GM12878 (cell line): Measurements from ENCODE around the gene RRAD. TPM values are rescaled to one million over a fixed set of nuclear protein-coding genes. Genes with fewer than 3 reads are reported as not detected.

ENCODE experiments used
- ATAC-seq: fragments of 200-7000 bp; cut with Tn5 transposase; 3 replicates; pipeline ENCODE4 v1.9.1; 2020; ENCODE audit warnings: mild to moderate bottlenecking, moderate library complexity
- BruUV-seq: library from RNA; stranded (reverse); fragments of 400-500 nt; replicated peaks from 2 replicates; lab custom pipeline; 2021; lab: Mats Ljungman, UMichigan
- CTCF ChIA-PET: fragments of 300-600 bp; sonication (Branson Sonifier 250); formaldehyde crosslinking; extraction: SDS; loops from one replicate; lab custom pipeline; 2021; ENCODE audit warnings: inconsistent platforms; lab: Yijun Ruan, JAX
- POLR2A ChIA-PET: fragments of 350-600 bp; formaldehyde crosslinking; extraction: SDS; loops from one replicate; lab custom pipeline; 2021; ENCODE audit warnings: inconsistent platforms; lab: Charles Lee
- RAD21 ChIA-PET: fragments of 300-600 bp; sonication (Branson Sonifier 250); formaldehyde crosslinking; loops from one replicate; lab custom pipeline; 2023; ENCODE audit warnings: antibody characterized with exemption; ENCODE audit not compliant: unreplicated experiment; lab: Charles Lee
- SMC1A ChIA-PET: fragments of 300-600 bp; sonication (Branson Sonifier 250); formaldehyde crosslinking; loops from one replicate; lab custom pipeline; 2023; ENCODE audit not compliant: unreplicated experiment, uncharacterized antibody; lab: Charles Lee
- DNase-seq: peaks from one replicate; pipeline ENCODE4 v3.0.0-alpha.2; 2011; ENCODE audit warnings: low read depth, low spot score
- FAIRE-seq: peaks from 3 replicates; lab custom pipeline; 2011; peaks lifted over from hg19 to GRCh38; lab: Jason Lieb, UNC
- H2AFZ ChIP-seq: 2 replicates; pipeline ENCODE4 v1.6.0; 2011; ENCODE audit warnings: low read depth, low read length, control low read depth; ENCODE audit not compliant: control insufficient read depth
- H3K27ac ChIP-seq: 2 replicates; pipeline ENCODE4 v1.5.1; 2011; ENCODE audit warnings: control low read depth; ENCODE audit not compliant: control insufficient read depth, insufficient read depth
- H3K27me3 ChIP-seq, 2 experiments: replicated peaks in 1 of 2; 2 replicates each; pipeline versions ENCODE4 v1.6.0 to v1.6.1; 2011; ENCODE audit warnings: low read length in 1 of 2; ENCODE audit not compliant: control insufficient read depth in 2 of 2, insufficient read depth in 2 of 2
- H3K36me3 ChIP-seq, 2 experiments: 2 replicates each; pipeline ENCODE4 v1.5.1; 2011; ENCODE audit warnings: low read length in 1 of 2; ENCODE audit not compliant: control insufficient read depth in 2 of 2, insufficient read depth in 2 of 2
- H3K4me1 ChIP-seq: 2 replicates; pipeline ENCODE4 v1.6.1; 2011; ENCODE audit warnings: mild to moderate bottlenecking, low read length, moderate library complexity, mixed read lengths; ENCODE audit not compliant: control insufficient read depth, insufficient read depth
- H3K4me2 ChIP-seq: 2 replicates; pipeline ENCODE4 v1.6.0; 2011; ENCODE audit warnings: control low read depth; ENCODE audit not compliant: control insufficient read depth, insufficient read depth
- H3K4me3 ChIP-seq: fragments of 200-600 bp; sonication (generic); 2 replicates; pipeline ENCODE4 v1.5.1; 2016
- H3K79me2 ChIP-seq: 2 replicates; pipeline ENCODE4 v1.6.0; 2011; ENCODE audit warnings: low read length; ENCODE audit not compliant: control insufficient read depth, insufficient read depth
- H3K9ac ChIP-seq: 2 replicates; pipeline ENCODE4 v1.8.0; 2011; ENCODE audit warnings: low read length, control low read depth, mixed read lengths; ENCODE audit not compliant: control insufficient read depth, insufficient read depth
- H3K9me3 ChIP-seq: replicated peaks from 3 replicates; pipeline ENCODE4 v1.5.1; 2011; ENCODE audit warnings: mild to moderate bottlenecking, low read length; ENCODE audit not compliant: control insufficient read depth, insufficient read depth
- H4K20me1 ChIP-seq: 2 replicates; pipeline ENCODE4 v1.6.0; 2011; ENCODE audit not compliant: control insufficient read depth, insufficient read depth
- CHD1 ChIP-seq: IDR thresholded peaks from 2 replicates; pipeline ENCODE4 v1.6.1; 2012; ENCODE audit warnings: low read depth, low read length, improper control_type of control experiment
- FOXM1 ChIP-seq: IDR thresholded peaks from 2 replicates; pipeline ENCODE4 v1.6.1; 2012; ENCODE audit warnings: low read depth, mild to moderate bottlenecking, inconsistent platforms, low read length, moderate library complexity
- HDGF ChIP-seq: fragments of 450-650 bp; IDR thresholded peaks from 2 replicates; pipeline ENCODE4 v1.6.1; 2016; ENCODE audit warnings: antibody characterized with exemption
- NFYA ChIP-seq: IDR thresholded peaks from 2 replicates; pipeline ENCODE4 v1.6.1; 2011; ENCODE audit warnings: low read depth, mild to moderate bottlenecking, low read length, improper control_type of control experiment, borderline replicate concordance
- PAX8 ChIP-seq: fragments of 450-650 bp; IDR thresholded peaks from 2 replicates; pipeline ENCODE4 v1.6.1; 2017; ENCODE audit warnings: mild to moderate bottlenecking, moderate library complexity
- POLR2AphosphoS5 ChIP-seq: IDR thresholded peaks from 2 replicates; pipeline ENCODE4 v1.6.1; 2011; ENCODE audit warnings: mild to moderate bottlenecking, low read length, inconsistent platforms
- SUPT20H ChIP-seq: IDR thresholded peaks from 2 replicates; pipeline ENCODE4 v1.6.1; 2011; ENCODE audit warnings: low read depth, mild to moderate bottlenecking, low read length, moderate library complexity, borderline replicate concordance; ENCODE audit not compliant: control insufficient read depth
- TARDBP ChIP-seq: IDR thresholded peaks from 2 replicates; pipeline ENCODE4 v1.6.1; 2016; ENCODE audit warnings: borderline replicate concordance
- WRNIP1 ChIP-seq: IDR thresholded peaks from 2 replicates; pipeline ENCODE4 v1.6.1; 2011; ENCODE audit warnings: low read depth, low read length, improper control_type of control experiment, borderline replicate concordance
- WGBS: methylation state at CpG from one replicate; pipeline ENCODE4 v1.1.6; 2016; ENCODE audit warnings: low lambda C conversion rate; ENCODE audit not compliant: insufficient replicate concordance, insufficient coverage; ENCODE audit errors: missing lambda C conversion rate; 5-methylcytosine and 5-hydroxymethylcytosine counted together
- in situ Hi-C: fragments of 300-500 bp; cut with MboI; formaldehyde crosslinking; loops from 9 replicates; pipeline ENCODE4 v1.14.3; 2018; ENCODE audit warnings: mixed read lengths
- intact Hi-C: fragments of 100-400 bp; cut with micrococcal nuclease; formaldehyde crosslinking; loops from one replicate; pipeline ENCODE4 v1.14.2; 2022; ENCODE audit not compliant: unreplicated experiment
- polyA plus RNA-seq, 11 experiments: library from polyadenylated mRNA; depleted of rRNA in 4 of 11; unstranded in 6 of 11; stranded (reverse) in 5 of 11; fragments of >200 nt; fragmentation: Nextera tagmentation in 4 of 11; fragmentation: Illumina TruSeq in 1 of 11; extraction: Ambion mirVana in 4 of 11; extraction: Trizol in 1 of 11; gene quantifications; 1 replicate in 1 of 11; 2 replicates in 10 of 11; pipeline versions ENCODE4 v1.2.1 to v1.2.3, GENCODE V29; 2011 to 2016; ENCODE audit warnings: inconsistent platforms in 2 of 11, missing spikeins in 2 of 11, low read depth in 1 of 11
- total RNA-seq, 4 experiments: library from RNA; depleted of rRNA in 3 of 4; stranded (reverse); fragments of >200 nt in 3 of 4; fragmentation: Illumina TruSeq in 1 of 4; extraction: Trizol in 1 of 4; gene quantifications; 2 replicates each; pipeline versions ENCODE4 v1.2.1 to v1.2.3, GENCODE V29; 2013 to 2021
- TF ChIP-seq, protein P1 (sequence below): IDR thresholded peaks from 2 replicates; pipeline ENCODE4 v1.6.1; 2011; ENCODE audit warnings: mild to moderate bottlenecking, low read depth, low read length, moderate library complexity; ENCODE audit not compliant: insufficient replicate concordance
- TF ChIP-seq, protein P2 (sequence below): fragments of 450-650 bp; IDR thresholded peaks from 2 replicates; pipeline ENCODE4 v1.6.1; 2018; ENCODE audit warnings: mild to moderate bottlenecking, low read depth, moderate library complexity; ENCODE audit not compliant: partially characterized antibody
- TF ChIP-seq, protein P3 (sequence below): IDR thresholded peaks from 2 replicates; pipeline ENCODE4 v1.6.1; 2012; ENCODE audit warnings: low read length, inconsistent platforms

RRAD gene
- total and polyA plus RNA-seq, 10 of the 15 experiments (the other 5 are each of a cell fraction or from before 2014, with no cell fraction given): 0.11 to 8.5 (median 2.8) TPM

DNA sequence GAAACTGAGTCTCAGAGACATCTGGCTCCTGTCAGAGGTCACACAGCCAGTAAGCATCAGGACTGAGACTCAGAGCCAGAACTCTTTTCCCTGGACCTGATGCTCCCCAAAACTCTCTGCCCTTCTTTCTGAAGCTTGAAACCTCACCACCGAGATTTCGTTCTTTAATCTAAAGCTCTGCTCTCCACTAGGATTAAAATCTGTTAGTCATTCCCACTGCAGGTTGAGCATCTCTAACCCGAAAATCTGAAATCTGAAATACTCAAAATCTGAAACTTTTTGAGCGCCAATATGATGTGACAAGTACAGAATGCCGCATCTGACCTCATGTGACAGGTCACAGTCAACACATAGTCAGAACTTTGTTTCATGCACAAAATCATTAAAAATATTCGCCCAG is 8.8 kb downstream of the RRAD start:
- Histone ChIP-seq H3K4me3 (no peak overlapping the region), H2AFZ (no peak overlapping the region)
- no peak for ATAC-seq
- intact Hi-C loops: no loop called here
- ChIA-PET RAD21 (no interaction called here), POLR2A (no interaction called here)
- TF ChIP-seq NFYA: no peak
- TF ChIP-seq FOXM1: no peak
- TF ChIP-seq WRNIP1: no peak
- TF ChIP-seq, protein P1, sequence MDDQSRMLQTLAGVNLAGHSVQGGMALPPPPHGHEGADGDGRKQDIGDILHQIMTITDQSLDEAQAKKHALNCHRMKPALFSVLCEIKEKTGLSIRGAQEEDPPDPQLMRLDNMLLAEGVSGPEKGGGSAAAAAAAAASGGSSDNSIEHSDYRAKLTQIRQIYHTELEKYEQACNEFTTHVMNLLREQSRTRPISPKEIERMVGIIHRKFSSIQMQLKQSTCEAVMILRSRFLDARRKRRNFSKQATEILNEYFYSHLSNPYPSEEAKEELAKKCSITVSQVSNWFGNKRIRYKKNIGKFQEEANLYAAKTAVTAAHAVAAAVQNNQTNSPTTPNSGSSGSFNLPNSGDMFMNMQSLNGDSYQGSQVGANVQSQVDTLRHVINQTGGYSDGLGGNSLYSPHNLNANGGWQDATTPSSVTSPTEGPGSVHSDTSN: no peak
- no peak for TF ChIP-seq HDGF
- no peak for TF ChIP-seq PAX8
- TF ChIP-seq, protein P2, sequence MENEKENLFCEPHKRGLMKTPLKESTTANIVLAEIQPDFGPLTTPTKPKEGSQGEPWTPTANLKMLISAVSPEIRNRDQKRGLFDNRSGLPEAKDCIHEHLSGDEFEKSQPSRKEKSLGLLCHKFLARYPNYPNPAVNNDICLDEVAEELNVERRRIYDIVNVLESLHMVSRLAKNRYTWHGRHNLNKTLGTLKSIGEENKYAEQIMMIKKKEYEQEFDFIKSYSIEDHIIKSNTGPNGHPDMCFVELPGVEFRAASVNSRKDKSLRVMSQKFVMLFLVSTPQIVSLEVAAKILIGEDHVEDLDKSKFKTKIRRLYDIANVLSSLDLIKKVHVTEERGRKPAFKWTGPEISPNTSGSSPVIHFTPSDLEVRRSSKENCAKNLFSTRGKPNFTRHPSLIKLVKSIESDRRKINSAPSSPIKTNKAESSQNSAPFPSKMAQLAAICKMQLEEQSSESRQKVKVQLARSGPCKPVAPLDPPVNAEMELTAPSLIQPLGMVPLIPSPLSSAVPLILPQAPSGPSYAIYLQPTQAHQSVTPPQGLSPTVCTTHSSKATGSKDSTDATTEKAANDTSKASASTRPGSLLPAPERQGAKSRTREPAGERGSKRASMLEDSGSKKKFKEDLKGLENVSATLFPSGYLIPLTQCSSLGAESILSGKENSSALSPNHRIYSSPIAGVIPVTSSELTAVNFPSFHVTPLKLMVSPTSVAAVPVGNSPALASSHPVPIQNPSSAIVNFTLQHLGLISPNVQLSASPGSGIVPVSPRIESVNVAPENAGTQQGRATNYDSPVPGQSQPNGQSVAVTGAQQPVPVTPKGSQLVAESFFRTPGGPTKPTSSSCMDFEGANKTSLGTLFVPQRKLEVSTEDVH: no peak
- no peak for TF ChIP-seq POLR2AphosphoS5
- no peak for TF ChIP-seq SUPT20H
- no peak for TF ChIP-seq CHD1
- TF ChIP-seq TARDBP: no peak
- TF ChIP-seq, protein P3, sequence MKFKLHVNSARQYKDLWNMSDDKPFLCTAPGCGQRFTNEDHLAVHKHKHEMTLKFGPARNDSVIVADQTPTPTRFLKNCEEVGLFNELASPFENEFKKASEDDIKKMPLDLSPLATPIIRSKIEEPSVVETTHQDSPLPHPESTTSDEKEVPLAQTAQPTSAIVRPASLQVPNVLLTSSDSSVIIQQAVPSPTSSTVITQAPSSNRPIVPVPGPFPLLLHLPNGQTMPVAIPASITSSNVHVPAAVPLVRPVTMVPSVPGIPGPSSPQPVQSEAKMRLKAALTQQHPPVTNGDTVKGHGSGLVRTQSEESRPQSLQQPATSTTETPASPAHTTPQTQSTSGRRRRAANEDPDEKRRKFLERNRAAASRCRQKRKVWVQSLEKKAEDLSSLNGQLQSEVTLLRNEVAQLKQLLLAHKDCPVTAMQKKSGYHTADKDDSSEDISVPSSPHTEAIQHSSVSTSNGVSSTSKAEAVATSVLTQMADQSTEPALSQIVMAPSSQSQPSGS: no peak
- TF ChIP-seq, all 136 proteins: peak for 0
- DNase-seq (no peak), FAIRE-seq (no peak)
- WGBS: 46% methylated on average over 6 of the region's 6 CpGs
- Histone ChIP-seq H3K4me2 (no peak overlapping the region), H3K9ac (no peak overlapping the region), H3K36me3 (no peaks in the 10 kb centered on the region), H3K79me2 (no peaks in the 10 kb centered on the region), H4K20me1 (no peaks in the 10 kb centered on the region), H3K4me1 (no peaks in the 10 kb centered on the region), H3K27ac (no peak overlapping the region), H3K27me3 (peaks cover 0 to 3% of the 10 kb centered on the region in 2 experiments; a peak in 1 of 4 replicates), H3K9me3 (no peaks in the 10 kb centered on the region)
- CTCF ChIA-PET: interaction anchor here (0.7 to 1.3 kb wide), 3 partner anchors 10 to 17 kb away, joined by 4 read pairs; no protein-coding TSS in a partner anchor
- SMC1A ChIA-PET: no interaction called here
- in situ Hi-C loops: no loop called here
- no TSS peak for BruUV-seq
